Neutrophil (primary cell): Measurements from ENCODE around the gene CCDC93.
A peak's percentile ranks its signal among the peaks of the same experiment; 100 is the strongest.

ENCODE experiments used
- H3K27ac ChIP-seq: fragments of 200-600 bp; sonication (generic); 2 replicates; pipeline ENCODE4 v1.5.1; 2016; ENCODE audit warnings: mild to moderate bottlenecking, moderate library complexity
- H3K27me3 ChIP-seq: fragments of 200-600 bp; sonication (generic); 2 replicates; pipeline ENCODE4 v1.6.0; 2016; ENCODE audit warnings: mild to moderate bottlenecking
- H3K36me3 ChIP-seq: fragments of 200-600 bp; sonication (generic); 2 replicates; pipeline ENCODE4 v1.5.1; 2017
- H3K4me1 ChIP-seq, 2 experiments: fragments of 200-600 bp in 1 of 2; sonication (generic) in 1 of 2; 1 replicate in 1 of 2; 2 replicates in 1 of 2; pipeline versions ENCODE4 v1.5.1 to v1.6.1; 2013 to 2016; ENCODE audit warnings: low read depth in 1 of 2, low read length in 1 of 2, mild to moderate bottlenecking in 1 of 2, moderate library complexity in 1 of 2; ENCODE audit not compliant: control insufficient read depth in 1 of 2, insufficient read depth in 1 of 2
- H3K4me3 ChIP-seq, 2 experiments: fragments of 200-600 bp in 1 of 2; sonication (generic) in 1 of 2; 1 replicate in 1 of 2; 2 replicates in 1 of 2; pipeline ENCODE4 v1.5.1; 2013 to 2016; ENCODE audit warnings: low read depth in 1 of 2, low read length in 1 of 2, mild to moderate bottlenecking in 1 of 2, moderate library complexity in 1 of 2
- H3K9me3 ChIP-seq: fragments of 200-600 bp; sonication (generic); 2 replicates; pipeline ENCODE4 v1.5.1; 2016
- CTCF ChIP-seq: fragments of 200-600 bp; sonication (generic); IDR thresholded peaks from 2 replicates; pipeline ENCODE4 v1.5.1; 2016; ENCODE audit warnings: antibody characterized with exemption

CCDC93 gene

GRCh38 chr2:118003396-118003824 lies 10.5 kb downstream of the CCDC93 start:
- Histone ChIP-seq H3K27me3 (no peaks in the 10 kb centered on the region), H3K4me1 (no peaks in the 10 kb centered on the region), H3K9me3 (no peaks in the 10 kb centered on the region), H3K36me3 (peaks cover 94% of the 10 kb centered on the region), H3K27ac (peak overlapping the region; percentile 29), H3K4me3 (no peak overlapping the region)
- TF ChIP-seq CTCF: peak; percentile 67

- Histone ChIP-seq H3K4me1 (no peaks in the 10 kb centered on the region), H3K27me3 (no peaks in the 10 kb centered on the region), H3K36me3 (peaks cover 94% of the 10 kb centered on the region), H3K4me3 (no peak overlapping the region), H3K27ac (no peak overlapping the region), H3K9me3 (no peaks in the 10 kb centered on the region)
- TF ChIP-seq CTCF: no peak
Observed at GRCh38 chr2:118000041-118000440, 13.8 kb downstream of the CCDC93 start.

DNA sequence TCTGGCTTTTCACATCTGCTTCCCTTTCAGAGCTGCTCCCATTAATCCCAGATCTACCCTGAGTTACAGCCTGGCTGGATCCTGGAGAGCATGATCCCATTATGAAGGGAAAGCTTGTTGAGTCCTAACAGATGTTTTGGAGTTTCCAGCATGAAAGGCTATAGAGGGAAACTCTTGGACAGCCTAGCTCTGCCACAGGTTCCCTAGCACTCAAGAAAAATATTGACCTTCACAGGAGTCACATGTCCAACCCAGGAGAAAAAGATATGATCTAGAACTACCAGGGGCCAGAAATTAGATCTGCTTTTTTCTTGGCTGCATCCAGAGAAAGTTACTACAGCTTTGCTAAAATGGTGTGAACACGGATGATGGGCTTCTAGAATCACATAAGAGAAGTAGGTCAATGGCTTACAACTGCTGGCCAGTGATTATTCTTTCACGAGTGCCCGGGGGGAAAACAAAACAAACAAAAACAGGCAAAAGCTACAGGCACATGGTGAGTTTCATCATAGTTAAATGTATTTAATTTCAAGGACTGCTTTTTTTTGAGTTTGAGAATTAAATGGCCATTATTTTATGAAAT lies 15.9 kb downstream of the CCDC93 start:
- Histone ChIP-seq H3K4me3 (no peak overlapping the region), H3K9me3 (no peaks in the 10 kb centered on the region), H3K27me3 (no peaks in the 10 kb centered on the region), H3K27ac (no peak overlapping the region), H3K4me1 (no peaks in the 10 kb centered on the region), H3K36me3 (peaks cover 97% of the 10 kb centered on the region)
- TF ChIP-seq CTCF: no peak

- no peak overlapping the region for H3K4me3 ChIP-seq
- TF ChIP-seq CTCF: no peak
- H3K9me3 ChIP-seq: no peaks in the 10 kb centered on the region
- H3K27ac ChIP-seq: no peak overlapping the region
- no peaks in the 10 kb centered on the region for H3K4me1 ChIP-seq
- peaks cover 95% of the 10 kb centered on the region for H3K36me3 ChIP-seq
- no peaks in the 10 kb centered on the region for H3K27me3 ChIP-seq
Observed at GRCh38 chr2:117996525-117996924, 17.3 kb downstream of the CCDC93 start.

DNA sequence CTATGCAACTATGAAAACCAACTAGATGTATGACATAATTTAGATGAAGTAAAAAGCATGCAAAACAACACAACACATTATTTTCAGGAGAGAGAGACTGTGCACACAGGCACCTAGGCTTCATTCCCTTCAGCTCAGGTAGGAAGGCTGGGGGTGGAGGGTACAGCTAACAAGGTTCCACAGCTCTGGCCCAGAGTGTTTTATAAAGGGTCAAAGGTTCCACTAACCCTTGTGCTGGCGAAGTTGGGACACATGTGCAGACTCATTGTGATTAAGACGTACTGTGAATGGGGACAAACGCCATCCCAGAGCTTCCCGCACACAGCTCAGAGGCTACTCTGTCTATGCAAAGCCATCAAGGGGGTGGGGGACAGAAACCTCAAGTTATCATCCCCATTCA lies 19.1 kb downstream of the CCDC93 start:
- Histone ChIP-seq H3K36me3 (peaks cover 92% of the 10 kb centered on the region), H3K9me3 (no peaks in the 10 kb centered on the region), H3K4me3 (no peak overlapping the region), H3K27ac (no peak overlapping the region), H3K4me1 (no peaks in the 10 kb centered on the region), H3K27me3 (no peaks in the 10 kb centered on the region)
- TF ChIP-seq CTCF: no peak
